ENCODE measurements around the gene TNPO2.

Gene TNPO2

DNA sequence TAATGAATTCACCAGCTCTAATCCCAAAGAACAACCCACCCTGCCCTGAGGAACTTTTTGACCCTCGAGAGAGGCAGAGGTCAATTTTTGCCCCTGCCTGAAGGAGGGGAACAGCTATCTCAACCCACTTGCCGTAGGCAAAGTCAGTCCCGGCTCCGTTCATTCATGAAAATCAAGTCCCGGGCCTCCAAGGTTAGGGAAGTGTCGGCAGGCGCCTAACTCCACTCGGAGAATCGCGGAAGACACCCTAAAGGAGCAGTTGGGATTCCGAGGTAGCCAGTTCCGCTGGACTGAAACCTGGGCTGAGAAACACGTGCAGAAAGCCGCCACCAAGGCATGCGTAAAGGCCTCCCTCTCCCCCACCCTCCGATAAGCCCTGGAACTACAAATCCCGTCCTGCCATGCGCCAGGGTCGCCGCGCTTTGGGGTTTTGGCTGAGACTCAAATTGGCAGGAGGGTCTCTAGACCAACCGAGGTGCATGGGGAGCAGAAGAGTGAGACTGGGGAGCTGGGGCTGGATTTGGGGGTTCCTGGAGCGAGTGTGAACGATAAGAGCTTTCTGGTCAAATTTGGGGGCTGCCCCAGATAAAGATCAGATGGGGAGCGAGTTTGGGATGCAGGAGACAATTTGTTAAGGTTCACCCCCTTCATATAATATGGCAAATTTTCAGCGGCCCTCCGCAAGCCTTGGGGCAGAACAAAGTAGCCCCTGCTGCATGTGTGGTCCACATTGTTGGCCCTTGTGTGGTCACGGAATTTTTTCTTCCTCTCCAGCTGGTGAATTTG lies at the start of gene TNPO2:
TSS of gene TNPO2 (minus strand) at position 292 of the 786 bp plus-strand sequence. CDS start 2,955 bp downstream, outside the sequence.
- peak; percentile 68 for DNase-seq

DNA sequence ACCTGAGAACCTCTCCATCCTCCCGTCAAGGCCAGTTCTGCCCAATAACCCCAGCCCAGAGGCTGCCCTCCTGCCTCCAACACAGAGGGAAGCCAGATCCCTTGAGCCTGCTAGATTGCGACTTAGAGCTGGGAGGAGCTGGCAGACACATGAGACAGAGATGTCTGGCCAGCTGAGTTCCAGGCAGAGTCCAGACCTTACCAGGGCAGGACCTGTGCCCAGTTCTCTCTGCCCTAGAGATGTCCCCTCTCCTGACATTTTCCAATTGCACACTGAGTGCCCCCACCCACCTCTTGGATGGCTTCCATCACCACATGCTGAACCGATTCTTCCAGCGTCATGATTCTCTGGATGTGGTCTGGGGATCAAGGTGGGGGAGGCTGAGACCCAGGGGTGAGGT lies 48.6 kb upstream of the TNPO2 start:
- no peak for DNase-seq

- no peak for DNase-seq
These were observed 47.2 kb upstream of the TNPO2 start for GRCh38 chr19:12770922-12771321.

DNA sequence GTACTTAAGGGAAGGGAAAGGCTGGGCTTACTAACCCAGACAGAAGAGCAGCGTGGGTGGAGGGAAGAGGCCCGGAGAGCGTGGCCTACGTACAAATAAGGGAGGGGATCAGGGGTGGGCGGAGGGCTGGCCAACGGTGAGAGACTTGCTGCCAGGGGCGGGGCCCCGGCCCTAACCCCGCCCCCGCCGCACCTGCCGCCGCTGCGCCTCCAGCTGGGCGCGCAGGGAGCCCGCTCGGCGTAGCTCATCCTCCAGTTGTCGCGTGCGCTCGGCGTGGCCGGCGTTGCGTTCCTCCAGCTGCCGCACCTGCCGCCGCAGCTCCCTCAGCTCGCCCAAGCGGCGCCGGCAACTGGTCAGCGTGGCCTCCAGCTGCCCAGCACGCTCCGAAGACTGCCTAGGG lies 46.0 kb upstream of the TNPO2 start:
- peak; percentile 65 to 76 for DNase-seq

DNA sequence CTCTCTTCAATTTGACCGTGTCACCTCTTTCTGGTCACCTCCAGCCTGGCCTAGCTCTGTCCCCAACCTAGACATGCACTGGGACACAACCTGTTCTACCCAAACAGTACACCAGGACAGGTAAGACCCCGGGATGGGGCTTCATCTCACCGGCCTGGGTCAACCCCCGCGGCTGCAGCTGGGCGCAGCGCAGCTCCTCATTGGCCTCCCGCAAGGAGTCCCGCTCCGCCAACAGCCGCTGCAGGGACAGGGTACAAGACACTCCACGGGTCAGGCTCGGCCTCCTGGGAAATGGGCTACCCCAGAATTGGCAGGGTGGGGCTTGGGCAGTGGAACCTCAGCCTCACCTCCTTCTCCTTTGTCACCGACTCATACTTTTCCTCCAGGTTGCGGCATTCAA lies 43.9 kb upstream of the TNPO2 start:
- no peak for DNase-seq

DNA sequence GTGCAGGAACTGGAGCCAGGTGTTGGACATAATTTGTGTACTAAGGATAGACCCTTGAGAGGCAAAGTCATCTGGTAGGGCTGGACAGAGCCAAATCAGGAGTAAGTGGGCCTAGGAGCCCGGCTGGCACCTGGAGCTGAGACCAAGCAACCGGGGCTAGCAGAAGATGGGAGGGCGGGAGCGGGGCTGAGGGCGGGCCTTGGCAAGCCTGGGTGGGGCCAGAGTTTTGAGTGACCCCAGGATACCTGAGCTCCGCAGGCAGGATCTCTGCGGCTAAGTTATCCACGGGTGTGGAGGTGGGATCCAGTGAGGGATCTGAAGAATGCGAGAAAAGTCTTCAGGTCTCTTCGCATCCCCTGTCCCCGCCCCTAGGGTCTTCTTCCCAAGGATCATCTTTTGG lies 43.4 kb upstream of the TNPO2 start:
- no peak for DNase-seq

GRCh38 chr19:12766051-12766521 lies 42.4 kb upstream of the TNPO2 start:
- DNase-seq: peak in 1 of 2 donors; percentile 86

- DNase-seq: no peak
These were observed 41.0 kb upstream of the TNPO2 start for GRCh38 chr19:12764698-12765097.

DNA sequence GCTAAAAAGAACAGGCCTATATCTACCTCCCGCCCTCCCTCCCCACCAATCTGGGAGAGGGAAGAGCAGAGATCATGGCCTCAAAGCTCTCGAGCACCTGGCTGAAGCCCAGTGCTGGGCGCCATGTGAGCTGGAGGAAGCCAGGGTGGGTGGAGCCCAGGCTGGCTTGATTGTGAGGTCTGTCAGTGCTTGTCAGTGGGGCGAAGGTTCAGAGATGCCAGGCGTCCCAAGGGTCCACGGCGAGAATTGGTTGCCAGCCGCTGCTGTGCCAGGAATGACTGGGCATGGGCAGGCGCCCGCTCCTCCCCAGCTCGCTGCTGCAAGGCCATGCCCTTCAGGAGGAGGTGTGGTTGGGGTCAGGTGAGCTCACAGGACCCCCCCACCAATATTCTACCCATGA lies 39.4 kb upstream of the TNPO2 start:
- no peak for DNase-seq

DNA sequence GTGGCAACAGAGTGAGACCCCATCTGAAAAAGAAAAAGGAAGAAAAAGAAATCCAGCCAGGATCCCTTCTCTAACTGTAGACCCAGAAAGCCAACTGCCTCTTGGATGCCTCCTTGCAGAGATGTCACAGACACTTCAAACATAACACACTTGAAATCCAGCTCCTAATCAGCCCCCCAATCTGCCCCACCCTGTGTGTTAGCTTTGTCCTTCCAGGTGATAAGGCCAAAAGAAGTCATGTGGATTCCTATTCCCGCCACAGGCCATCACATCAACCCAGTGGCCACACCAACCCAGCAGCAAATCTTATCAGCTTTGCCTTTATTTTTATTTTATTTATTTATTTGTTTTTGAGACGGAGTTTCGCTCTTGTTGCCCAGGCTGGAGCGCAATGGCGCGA lies 36.0 kb upstream of the TNPO2 start:
- DNase-seq: no peak

DNA sequence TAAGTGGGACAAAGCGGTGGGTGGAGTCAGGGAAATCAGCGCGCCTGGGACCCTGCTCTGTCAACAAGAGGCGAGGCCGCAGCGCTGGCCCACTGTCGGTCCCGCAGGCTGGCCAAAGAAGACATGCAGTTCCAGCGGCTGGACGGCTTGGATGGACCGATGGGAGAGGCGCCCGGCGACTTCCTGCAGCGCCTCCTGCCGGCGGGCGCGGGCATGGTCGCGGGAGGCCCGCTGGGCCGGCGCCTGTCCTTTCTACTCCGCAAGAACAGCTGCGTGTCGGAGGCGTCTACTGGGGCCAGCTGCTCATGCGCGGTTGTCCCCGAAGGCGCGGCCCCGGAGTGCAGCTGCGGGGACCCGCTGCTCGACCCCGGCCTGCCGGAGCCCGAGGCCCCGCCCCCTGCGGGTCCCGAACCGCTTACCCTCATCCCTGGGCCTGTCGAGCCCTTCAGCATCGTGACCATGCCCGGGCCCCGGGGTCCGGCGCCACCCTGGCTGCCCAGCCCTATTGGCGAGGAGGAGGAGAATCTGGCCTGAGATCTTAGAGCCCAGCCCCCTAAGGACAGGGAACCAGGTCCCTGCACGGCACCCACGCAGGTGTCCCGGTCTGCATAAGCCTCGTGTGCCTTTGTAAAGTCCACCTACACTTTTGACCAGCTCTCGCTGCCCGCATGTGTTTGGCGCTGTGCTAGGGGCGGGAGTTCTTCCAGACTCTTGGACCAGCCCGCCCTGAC lies 34.0 kb upstream of the TNPO2 start:
- peak; percentile 51 to 52 for DNase-seq

DNA sequence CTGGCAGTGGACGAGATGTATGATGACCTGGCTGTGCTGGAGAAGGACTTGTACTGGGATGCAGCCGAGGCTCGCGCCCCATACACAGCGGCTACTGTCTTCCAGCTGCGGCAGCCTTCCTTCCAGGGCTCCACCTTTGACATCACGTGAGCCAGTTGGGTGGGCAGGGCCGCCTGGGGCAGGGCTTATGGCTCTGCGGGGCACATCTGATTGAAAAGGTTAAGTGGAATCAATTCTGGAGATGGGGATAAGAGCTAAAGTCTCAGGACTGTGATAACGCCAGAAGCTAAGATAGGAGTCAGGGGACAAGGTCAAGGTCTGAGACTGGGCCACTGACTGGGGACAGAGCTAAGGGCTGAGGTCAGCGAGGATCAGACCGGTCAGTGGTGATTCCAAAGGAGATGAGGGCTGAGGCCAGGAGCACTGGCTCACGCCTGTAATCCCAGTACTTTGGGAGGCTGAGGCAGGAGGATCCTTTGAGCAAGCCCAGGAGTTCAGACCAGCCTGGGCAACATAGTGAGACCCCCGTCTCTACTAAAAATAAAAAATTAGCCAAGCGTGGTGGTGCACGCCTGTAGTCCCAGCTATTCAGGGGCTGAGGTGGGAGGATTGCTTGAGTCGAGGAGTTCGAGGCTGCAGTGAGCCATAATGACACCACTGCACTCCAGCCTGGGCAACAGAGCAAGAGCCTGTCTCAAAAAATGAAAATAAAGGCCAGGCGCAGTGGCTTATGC lies 32.6 kb upstream of the TNPO2 start:
- DNase-seq: no peak

DNA sequence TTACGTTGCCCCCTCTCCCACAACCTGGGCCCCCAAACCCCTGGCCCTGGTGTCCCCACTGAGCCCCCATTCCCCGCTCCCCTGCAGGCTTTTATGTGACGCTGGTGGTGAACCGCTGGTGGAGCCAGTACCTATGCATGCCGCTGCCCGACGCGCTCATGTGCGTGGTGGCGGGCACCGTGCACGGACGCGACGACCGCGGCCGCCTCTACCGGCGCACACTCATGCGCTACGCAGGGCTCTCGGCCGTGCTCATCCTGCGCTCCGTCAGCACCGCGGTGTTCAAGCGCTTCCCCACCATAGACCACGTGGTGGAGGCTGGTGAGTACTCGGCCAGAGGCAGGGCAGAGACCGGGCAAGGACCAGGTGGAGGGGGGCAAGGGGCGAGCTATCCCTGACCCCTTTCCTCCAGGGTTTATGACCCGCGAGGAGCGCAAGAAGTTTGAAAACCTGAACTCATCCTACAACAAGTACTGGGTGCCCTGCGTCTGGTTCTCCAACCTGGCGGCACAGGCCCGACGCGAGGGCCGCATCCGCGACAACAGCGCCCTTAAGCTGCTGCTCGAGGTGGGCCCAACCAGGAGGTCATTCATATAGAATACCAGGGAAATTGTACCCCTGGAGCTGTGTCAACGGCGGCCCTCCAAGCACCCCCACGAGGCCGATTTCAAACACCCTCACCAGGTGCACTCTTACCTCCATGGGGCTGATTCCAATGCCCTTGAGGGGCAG lies 30.9 kb upstream of the TNPO2 start:
- no peak for DNase-seq

- no peak for DNase-seq
These were observed 28.5 kb upstream of the TNPO2 start for GRCh38 chr19:12752056-12752781.

- no peak for DNase-seq
These were observed 27.9 kb upstream of the TNPO2 start, which contains the start of gene BEST2 for GRCh38 chr19:12751635-12752034. BEST2 (plus strand) TSS chr19:12751791; CDS start chr19:12752593, 802 bp downstream.

GRCh38 chr19:12750851-12751250 lies 27.1 kb upstream of the TNPO2 start:
- no peak for DNase-seq

- DNase-seq: no peak
These were observed 26.3 kb upstream of the TNPO2 start for GRCh38 chr19:12749938-12750521.

DNA sequence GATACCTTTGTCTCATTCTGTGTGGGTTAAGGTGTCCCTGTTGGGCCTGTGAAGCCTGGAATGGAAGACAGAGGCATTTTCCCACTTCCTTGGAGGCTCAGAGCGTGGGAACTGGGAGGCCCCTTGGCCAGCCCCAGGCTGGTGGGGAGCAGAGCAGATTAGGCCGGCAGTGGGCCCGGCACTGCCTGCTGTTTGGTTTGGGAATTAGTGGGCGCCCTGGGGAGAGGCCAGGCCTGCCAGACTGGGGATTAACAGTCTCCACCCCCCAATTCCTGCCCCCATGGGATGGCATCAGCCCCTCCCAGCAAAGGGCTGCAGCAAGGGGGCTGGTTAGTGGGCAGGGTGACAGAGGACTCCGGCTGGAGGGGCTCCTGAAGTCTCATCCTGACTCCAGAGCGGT lies 24.8 kb upstream of the TNPO2 start:
- no peak for DNase-seq

GRCh38 chr19:12745166-12745897 lies 21.6 kb upstream of the TNPO2 start:
- DNase-seq: no peak

GRCh38 chr19:12737835-12738351 lies 14.2 kb upstream of the TNPO2 start:
- no peak for DNase-seq
